Left ventricle myocardium inferior (tissue), 1 donor: ENCODE results near the gene SLC23A2. TPM values are rescaled to one million over a fixed set of nuclear protein-coding genes. Genes with fewer than 3 reads are reported as not detected.

Experiments
- DNase-seq: peaks from one replicate; pipeline ENCODE4 v3.0.0-alpha.2; 2020
- H3K27ac ChIP-seq: fragments of 200-600 bp; replicated peaks from 2 replicates; pipeline ENCODE4 v1.8.0; 2021
- H3K27me3 ChIP-seq: fragments of 200-600 bp; 2 replicates; pipeline ENCODE4 v1.8.0; 2021; ENCODE audit warnings: low read depth
- H3K36me3 ChIP-seq: fragments of 200-600 bp; 2 replicates; pipeline ENCODE4 v1.8.0; 2021
- H3K4me1 ChIP-seq: fragments of 200-600 bp; 2 replicates; pipeline ENCODE4 v1.8.0; 2021
- H3K4me3 ChIP-seq: fragments of 200-600 bp; 2 replicates; pipeline ENCODE4 v1.8.0; 2021; ENCODE audit warnings: mild to moderate bottlenecking, moderate library complexity
- H3K9me3 ChIP-seq: fragments of 200-600 bp; replicated peaks from 2 replicates; pipeline ENCODE4 v1.8.0; 2021
- CTCF ChIP-seq: fragments of 200-600 bp; IDR thresholded peaks from 2 replicates; pipeline ENCODE4 v1.8.0; 2021; ENCODE audit warnings: antibody characterized with exemption, mild to moderate bottlenecking, borderline replicate concordance
- intact Hi-C: fragments of 100-400 bp; cut with micrococcal nuclease; formaldehyde crosslinking; loops from one replicate; pipeline ENCODE4 v1.11.0; 2022
- total RNA-seq: library from RNA; stranded (reverse); fragmentation: NEBNext Ultra II Directional; extraction: Animal tissue kit (Norgen Biotek cat#: 25700); gene quantifications from one replicate; pipeline ENCODE4 v1.2.1, GENCODE V29; 2021
- donor health status: DM: no; HTN: yes; CAD: no; lungs with severe emphysema.

Gene SLC23A2
- total RNA-seq, 1 donor from 2014 or later: 6.3 TPM

- no peak for TF ChIP-seq CTCF
- peaks cover 18% of the 10 kb centered on the region for H3K4me1 ChIP-seq
- H3K27me3 ChIP-seq: no peaks in the 10 kb centered on the region
- peak; percentile 18 for DNase-seq
- no peak overlapping the region for H3K27ac ChIP-seq
- H3K9me3 ChIP-seq: no peaks in the 10 kb centered on the region
- intact Hi-C loops: no loop called here
- H3K4me3 ChIP-seq: peak overlapping the region; percentile 81
- no peaks in the 10 kb centered on the region for H3K36me3 ChIP-seq
Measured at GRCh38 chr20:5002077-5002413, 735 bp upstream of the SLC23A2 start.

- no peak for TF ChIP-seq CTCF
- Histone ChIP-seq H3K4me1 (peaks cover 18% of the 10 kb centered on the region), H3K9me3 (no peaks in the 10 kb centered on the region), H3K4me3 (peak overlapping the region; percentile 81), H3K36me3 (no peaks in the 10 kb centered on the region), H3K27me3 (no peaks in the 10 kb centered on the region), H3K27ac (no peak overlapping the region)
- intact Hi-C loops: no loop called here
- DNase-seq: peak; percentile 43
Measured at GRCh38 chr20:5000263-5001173, 792 bp downstream of the SLC23A2 start.

GRCh38 chr20:4999788-5000187 lies 1.5 kb downstream of the SLC23A2 start:
- H3K4me1 ChIP-seq: peaks cover 18% of the 10 kb centered on the region
- H3K4me3 ChIP-seq: peak overlapping the region; percentile 81
- intact Hi-C loops: no loop called here
- no peaks in the 10 kb centered on the region for H3K36me3 ChIP-seq
- no peaks in the 10 kb centered on the region for H3K27me3 ChIP-seq
- no peak overlapping the region for H3K27ac ChIP-seq
- TF ChIP-seq CTCF: no peak
- DNase-seq: no peak
- no peaks in the 10 kb centered on the region for H3K9me3 ChIP-seq

GRCh38 chr20:4998160-4998651 lies 3.1 kb downstream of the SLC23A2 start:
- Histone ChIP-seq H3K4me1 (peaks cover 18% of the 10 kb centered on the region), H3K36me3 (no peaks in the 10 kb centered on the region), H3K27me3 (no peaks in the 10 kb centered on the region), H3K27ac (no peak overlapping the region), H3K9me3 (no peaks in the 10 kb centered on the region), H3K4me3 (no peak overlapping the region)
- TF ChIP-seq CTCF: no peak
- intact Hi-C loops: no loop called here
- DNase-seq: no peak

GRCh38 chr20:4997222-4997621 lies 4.1 kb downstream of the SLC23A2 start:
- Histone ChIP-seq H3K27me3 (no peaks in the 10 kb centered on the region), H3K4me1 (peaks cover 18% of the 10 kb centered on the region), H3K9me3 (no peaks in the 10 kb centered on the region), H3K27ac (no peak overlapping the region), H3K4me3 (no peak overlapping the region), H3K36me3 (no peaks in the 10 kb centered on the region)
- DNase-seq: no peak
- intact Hi-C loops: no loop called here
- TF ChIP-seq CTCF: no peak
